Esophagus squamous epithelium (tissue), 4 donors: ENCODE data around the gene PTGS1.

Experiments
- CTCF ChIP-seq, 6 experiments: fragments of 450-650 bp in 4 of 6; fragments of 200-600 bp in 2 of 6; sonication (generic) in 2 of 6; IDR thresholded peaks; one replicate each; pipeline ENCODE4 v1.5.1; 2016 to 2019; ENCODE audit warnings: antibody characterized with exemption in 6 of 6, mild to moderate bottlenecking in 4 of 6, moderate library complexity in 4 of 6
- POLR2A ChIP-seq, 4 donors: fragments of 450-650 bp; IDR thresholded peaks; one replicate each; pipeline ENCODE4 v1.6.1; 2017; ENCODE audit warnings: antibody characterized with exemption in 4 of 4, mild to moderate bottlenecking in 4 of 4, moderate library complexity in 3 of 4

- TF ChIP-seq CTCF (IDR thresholded peaks at IDR 0.05) (no peak), POLR2A (IDR thresholded peaks at IDR 0.05) (no peak)
These were observed 73.4 kb downstream of the PTGS1 start for GRCh38 chr9:122444041-122444733.
